ENCODE measurements around the gene BPIFB3. TPM values are rescaled to one million over a fixed set of nuclear protein-coding genes. Genes with fewer than 3 reads are reported as not detected.

The BPIFB3 gene
- total RNA-seq, 2 donors from 2014 or later: not detected

DNA sequence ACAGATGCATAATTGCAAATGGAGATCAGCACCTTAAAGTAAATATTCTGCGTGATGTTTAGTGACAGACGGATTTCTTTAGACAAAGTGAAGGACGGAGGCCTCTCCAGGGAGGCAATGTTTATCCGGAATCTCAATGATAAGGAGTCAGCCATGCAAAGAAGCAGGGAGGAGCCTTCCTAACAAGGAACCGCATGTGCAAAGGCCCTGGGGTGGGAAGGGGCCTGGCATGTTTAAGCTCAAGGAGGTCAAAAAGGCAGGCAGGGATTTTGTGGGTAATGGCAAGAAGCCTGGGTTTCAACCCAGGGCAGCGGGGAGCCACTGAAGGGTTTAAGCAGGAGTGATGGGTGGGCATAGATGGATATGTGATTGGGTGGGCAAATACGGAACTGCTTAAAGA lies 678 bp downstream of the BPIFB3 start:
- no peak overlapping the region for H3K27ac ChIP-seq (ENCODE audit: low read depth, low read length)
- TF ChIP-seq, protein P1, sequence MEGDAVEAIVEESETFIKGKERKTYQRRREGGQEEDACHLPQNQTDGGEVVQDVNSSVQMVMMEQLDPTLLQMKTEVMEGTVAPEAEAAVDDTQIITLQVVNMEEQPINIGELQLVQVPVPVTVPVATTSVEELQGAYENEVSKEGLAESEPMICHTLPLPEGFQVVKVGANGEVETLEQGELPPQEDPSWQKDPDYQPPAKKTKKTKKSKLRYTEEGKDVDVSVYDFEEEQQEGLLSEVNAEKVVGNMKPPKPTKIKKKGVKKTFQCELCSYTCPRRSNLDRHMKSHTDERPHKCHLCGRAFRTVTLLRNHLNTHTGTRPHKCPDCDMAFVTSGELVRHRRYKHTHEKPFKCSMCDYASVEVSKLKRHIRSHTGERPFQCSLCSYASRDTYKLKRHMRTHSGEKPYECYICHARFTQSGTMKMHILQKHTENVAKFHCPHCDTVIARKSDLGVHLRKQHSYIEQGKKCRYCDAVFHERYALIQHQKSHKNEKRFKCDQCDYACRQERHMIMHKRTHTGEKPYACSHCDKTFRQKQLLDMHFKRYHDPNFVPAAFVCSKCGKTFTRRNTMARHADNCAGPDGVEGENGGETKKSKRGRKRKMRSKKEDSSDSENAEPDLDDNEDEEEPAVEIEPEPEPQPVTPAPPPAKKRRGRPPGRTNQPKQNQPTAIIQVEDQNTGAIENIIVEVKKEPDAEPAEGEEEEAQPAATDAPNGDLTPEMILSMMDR (conservative IDR thresholded peaks at IDR 0.05): no peak
- H3K4me1 ChIP-seq (ENCODE audit: control insufficient read depth, insufficient read depth, low read length): no peaks in the 10 kb centered on the region
- Mint-ChIP-seq H3K4me3 (no peak overlapping the region), H3K27ac (no peak overlapping the region), H3K9me3 (no peaks in the 10 kb centered on the region), H3K36me3 (ENCODE audit: low read depth) (no peaks in the 10 kb centered on the region), H3K27me3 (ENCODE audit: insufficient read depth) (no peaks in the 10 kb centered on the region), H3K4me1 (peaks cover 30% of the 10 kb centered on the region)
- 94 to 100% methylated on average over 4 to 6 of the region's 7 CpGs for WGBS, 2 experiments (ENCODE audit: insufficient coverage in 1 of 2, insufficient read length in 1 of 2)
- H3K9ac ChIP-seq (ENCODE audit: extremely low read depth, low read length, poor library complexity, severe bottlenecking): no peak overlapping the region
- no peaks in the 10 kb centered on the region for H3K36me3 ChIP-seq (ENCODE audit: control insufficient read depth, insufficient read depth, low read length)
- no peaks in the 10 kb centered on the region for H3K27me3 ChIP-seq (ENCODE audit: control insufficient read depth, insufficient read depth, low read length, poor library complexity, severe bottlenecking)
- H3K9me3 ChIP-seq (ENCODE audit: control insufficient read depth, low read length): no peaks in the 10 kb centered on the region
- DNase-seq: no peak
- H3K4me3 ChIP-seq (ENCODE audit: low read length): no peak overlapping the region

GRCh38 chr20:33054791-33055190 lies 1.1 kb downstream of the BPIFB3 start:
- Mint-ChIP-seq H3K4me1 (peaks cover 30% of the 10 kb centered on the region), H3K36me3 (ENCODE audit: low read depth) (no peaks in the 10 kb centered on the region), H3K4me3 (no peak overlapping the region), H3K27me3 (ENCODE audit: insufficient read depth) (no peaks in the 10 kb centered on the region), H3K9me3 (no peaks in the 10 kb centered on the region), H3K27ac (no peak overlapping the region)
- TF ChIP-seq, protein P1 (conservative IDR thresholded peaks at IDR 0.05): no peak
- Histone ChIP-seq H3K9me3 (ENCODE audit: control insufficient read depth, low read length) (no peaks in the 10 kb centered on the region), H3K36me3 (ENCODE audit: control insufficient read depth, insufficient read depth, low read length) (no peaks in the 10 kb centered on the region), H3K27ac (ENCODE audit: low read depth, low read length) (no peak overlapping the region), H3K27me3 (ENCODE audit: control insufficient read depth, insufficient read depth, low read length, poor library complexity, severe bottlenecking) (no peaks in the 10 kb centered on the region), H3K9ac (ENCODE audit: extremely low read depth, low read length, poor library complexity, severe bottlenecking) (no peak overlapping the region), H3K4me3 (ENCODE audit: low read length) (no peak overlapping the region), H3K4me1 (ENCODE audit: control insufficient read depth, insufficient read depth, low read length) (no peaks in the 10 kb centered on the region)
- DNase-seq: no peak
- 99% methylated on average over 2 of the region's 2 CpGs; no CpG with 5 or more reads in 1 of the 2 experiments for WGBS, 2 experiments (ENCODE audit: insufficient coverage in 1 of 2, insufficient read length in 1 of 2)

DNA sequence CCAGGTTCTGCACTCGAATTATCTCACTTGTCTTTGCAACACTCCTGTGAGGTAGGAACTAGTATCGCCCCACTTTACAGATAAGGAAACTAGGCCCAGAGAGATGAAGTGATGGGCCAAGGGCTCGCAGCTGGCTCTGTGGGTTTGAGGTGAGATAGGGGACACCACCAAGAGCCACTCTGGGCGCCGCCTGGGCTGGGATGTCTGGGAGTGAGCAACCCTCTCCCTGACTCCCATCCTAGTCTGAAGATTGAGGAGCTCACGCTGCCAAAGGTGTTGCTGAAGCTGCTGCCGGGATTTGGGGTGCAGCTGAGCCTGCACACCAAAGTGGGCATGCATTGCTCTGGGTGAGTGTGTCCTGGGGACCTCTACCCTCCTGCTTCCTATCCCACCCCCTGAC lies 5.4 kb downstream of the BPIFB3 start:
- Histone ChIP-seq H3K36me3 (ENCODE audit: control insufficient read depth, insufficient read depth, low read length) (no peaks in the 10 kb centered on the region), H3K27me3 (ENCODE audit: control insufficient read depth, insufficient read depth, low read length, poor library complexity, severe bottlenecking) (no peaks in the 10 kb centered on the region), H3K9me3 (ENCODE audit: control insufficient read depth, low read length) (no peaks in the 10 kb centered on the region), H3K4me1 (ENCODE audit: control insufficient read depth, insufficient read depth, low read length) (no peaks in the 10 kb centered on the region), H3K27ac (ENCODE audit: low read depth, low read length) (no peak overlapping the region), H3K9ac (ENCODE audit: extremely low read depth, low read length, poor library complexity, severe bottlenecking) (no peak overlapping the region), H3K4me3 (ENCODE audit: low read length) (no peak overlapping the region)
- 70 to 80% methylated on average over 5 to 7 of the region's 7 CpGs for WGBS, 2 experiments (ENCODE audit: insufficient coverage in 1 of 2, insufficient read length in 1 of 2)
- H3K4me3 Mint-ChIP-seq: no peak overlapping the region
- H3K36me3 Mint-ChIP-seq (ENCODE audit: low read depth): no peaks in the 10 kb centered on the region
- no peaks in the 10 kb centered on the region for H3K27me3 Mint-ChIP-seq (ENCODE audit: insufficient read depth)
- peaks cover 19% of the 10 kb centered on the region for H3K4me1 Mint-ChIP-seq
- no peak for DNase-seq
- no peaks in the 10 kb centered on the region for H3K9me3 Mint-ChIP-seq
- TF ChIP-seq, protein P1 (conservative IDR thresholded peaks at IDR 0.05): no peak
- H3K27ac Mint-ChIP-seq: no peak overlapping the region

Data from endodermal cell (in vitro differentiated cells).